HG02938 (cell line): ENCODE results near the gene LRRIQ3.
"Not testable (repeated sequence)": the region's sequence is repeated elsewhere in the genome, so short reads cannot be mapped to it uniquely, and the experiment has no call there.

Experiments used
- ATAC-seq: cut with Tn5 transposase; IDR thresholded peaks from one replicate; pipeline ENCODE4 v1.9.1; 2021; ENCODE audit warnings: mild to moderate bottlenecking, moderate library complexity; ENCODE audit not compliant: unreplicated experiment

The LRRIQ3 gene

DNA sequence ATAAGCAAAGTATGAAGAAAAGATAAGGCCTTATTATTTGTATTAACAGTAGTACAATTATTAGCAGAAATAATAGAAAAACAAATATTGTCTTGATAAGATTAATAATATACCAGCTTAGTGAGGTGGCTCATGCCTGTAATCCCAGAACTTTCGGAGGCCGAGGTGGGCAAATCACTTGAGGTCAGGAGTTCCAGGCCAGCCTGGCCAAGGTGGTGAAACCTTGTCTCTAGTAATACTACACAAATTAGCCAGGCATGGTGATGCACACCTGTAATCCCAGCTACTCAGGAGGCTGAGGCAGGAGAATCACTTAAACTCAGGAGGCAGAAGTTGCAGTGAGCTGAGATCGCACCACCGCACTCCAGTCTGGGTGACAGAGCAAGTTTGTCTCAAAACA is 80.6 kb downstream of the LRRIQ3 start:
- ATAC-seq = not testable (repeated sequence)

DNA sequence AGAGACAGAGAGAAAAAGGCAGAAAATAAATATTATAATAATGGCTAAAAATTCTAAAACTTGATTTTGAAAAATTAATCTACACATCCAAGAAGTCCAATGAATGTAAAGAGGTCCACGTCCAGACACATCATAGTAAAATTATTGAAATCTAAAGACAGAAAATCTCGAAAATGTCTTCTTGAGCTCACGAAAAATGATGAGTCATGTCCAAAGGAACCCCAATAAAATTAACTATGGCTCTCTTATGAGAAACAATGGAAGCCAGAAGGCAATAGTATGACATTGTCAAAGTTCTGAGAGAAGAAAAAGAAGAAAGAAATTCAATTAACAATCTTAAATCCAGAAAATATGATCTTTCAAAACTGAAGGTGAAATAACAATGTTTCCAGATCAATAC is 84.6 kb downstream of the LRRIQ3 start:
- no peak for ATAC-seq

DNA sequence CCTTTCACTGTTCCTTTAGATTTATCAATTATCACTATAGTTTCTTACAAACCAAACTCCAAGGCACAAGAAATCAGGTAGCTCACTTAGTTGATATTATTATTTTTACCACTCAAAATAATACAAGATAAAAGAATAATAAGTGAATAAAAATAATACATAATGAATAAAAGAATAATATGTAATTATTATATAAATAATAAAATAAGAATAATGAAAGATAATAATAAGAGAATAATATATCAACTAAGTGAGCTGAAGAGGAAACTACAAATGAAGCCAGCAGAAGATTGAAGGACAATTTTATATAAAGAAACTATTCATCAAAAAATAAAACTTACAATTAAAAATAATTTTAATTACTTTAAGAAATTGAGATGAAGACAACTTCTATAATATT is 90.6 kb downstream of the LRRIQ3 start:
- ATAC-seq = no peak

DNA sequence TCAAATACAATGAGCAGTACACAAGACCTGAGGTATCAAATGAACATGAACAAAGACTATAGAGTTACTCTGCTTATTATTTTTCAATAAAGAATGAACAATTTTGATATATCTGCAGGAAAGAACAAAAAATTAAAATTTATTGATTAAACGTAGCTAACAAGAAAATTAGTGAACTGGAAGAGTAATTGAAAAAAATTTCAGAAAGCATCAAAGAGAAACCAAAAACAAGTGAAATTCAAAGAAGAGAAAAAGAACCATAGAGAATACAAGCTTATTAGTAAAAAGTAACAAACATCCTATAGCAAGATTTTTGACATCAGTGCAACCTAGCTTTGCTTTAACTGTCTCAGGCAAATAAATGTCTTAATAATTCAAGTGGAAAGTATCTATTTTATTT is 106.6 kb downstream of the LRRIQ3 start:
- no peak for ATAC-seq

DNA sequence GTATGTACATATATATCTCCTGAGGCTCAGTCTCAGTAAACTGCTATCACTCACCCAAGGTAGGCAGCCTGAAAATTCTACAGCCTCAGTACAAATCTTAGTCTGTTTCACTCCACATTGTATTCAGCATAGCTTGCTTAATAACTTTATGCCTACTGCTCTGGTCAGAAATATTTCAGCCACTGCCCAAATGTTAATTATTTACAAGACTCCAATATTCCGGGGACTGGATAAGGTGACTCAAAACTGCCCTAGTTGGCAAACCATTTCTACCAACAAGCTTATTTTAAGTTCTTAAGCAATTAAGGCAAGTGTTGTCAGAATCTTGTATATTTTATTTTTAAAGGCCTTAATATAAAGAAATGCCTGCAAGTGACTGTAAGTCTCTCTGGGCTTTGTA is 114.8 kb downstream of the LRRIQ3 start:
- no peak for ATAC-seq

DNA sequence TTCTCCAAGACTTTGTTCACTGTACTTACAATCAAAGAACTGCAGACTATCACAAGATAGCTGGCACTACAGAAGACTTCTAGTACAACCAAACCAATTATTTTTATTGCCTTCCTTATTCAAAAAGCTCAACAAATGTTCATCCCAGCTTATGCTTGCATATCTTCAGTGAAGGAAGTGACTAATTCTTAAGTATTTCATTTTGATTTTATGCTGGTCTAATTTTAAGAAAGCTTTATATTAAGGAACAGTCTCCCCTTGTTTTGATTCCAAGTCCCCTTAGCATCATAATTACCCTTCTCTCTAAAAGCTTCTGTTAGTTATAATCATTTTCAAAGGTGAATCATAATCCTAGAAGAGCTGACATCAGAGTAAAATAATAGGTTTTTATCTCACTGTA is 132.9 kb downstream of the LRRIQ3 start:
- no peak for ATAC-seq

DNA sequence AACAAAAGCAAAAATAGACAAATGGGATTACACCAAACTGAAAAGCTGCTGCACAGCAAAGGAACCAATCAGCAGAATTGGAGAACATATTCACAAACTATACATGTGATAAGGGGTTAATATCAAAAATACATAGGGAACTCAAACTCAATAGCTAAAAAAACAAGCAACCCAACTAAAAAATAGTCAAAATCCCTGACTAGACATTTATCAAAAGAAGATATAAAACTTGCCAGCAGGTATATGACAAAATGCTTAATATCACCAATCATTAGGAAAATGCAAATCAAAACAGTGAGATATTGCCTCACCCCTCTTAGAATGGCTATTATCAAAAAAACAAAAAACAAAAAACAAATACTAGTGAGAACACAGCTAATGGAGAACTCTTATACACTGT is 140.3 kb downstream of the LRRIQ3 start:
- no peak for ATAC-seq

DNA sequence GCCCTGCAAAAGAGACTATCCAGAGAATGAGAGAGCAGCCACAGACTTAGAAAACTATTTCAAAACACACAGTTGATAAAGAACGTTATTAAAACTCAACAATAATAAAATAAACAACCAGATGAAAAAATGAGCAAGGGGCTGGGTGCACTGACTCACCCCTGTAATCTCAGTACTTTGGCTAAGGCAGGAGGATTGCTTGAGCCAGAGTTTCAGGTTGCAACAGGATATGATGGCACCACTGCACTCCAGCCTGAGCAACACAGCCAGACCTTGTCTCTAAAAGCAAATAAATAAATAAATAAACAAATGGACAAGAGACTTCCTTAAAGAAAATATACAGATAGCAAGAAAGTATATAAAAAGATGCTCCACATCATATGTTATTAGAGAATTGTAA is 144.6 kb downstream of the LRRIQ3 start:
- no peak for ATAC-seq

DNA sequence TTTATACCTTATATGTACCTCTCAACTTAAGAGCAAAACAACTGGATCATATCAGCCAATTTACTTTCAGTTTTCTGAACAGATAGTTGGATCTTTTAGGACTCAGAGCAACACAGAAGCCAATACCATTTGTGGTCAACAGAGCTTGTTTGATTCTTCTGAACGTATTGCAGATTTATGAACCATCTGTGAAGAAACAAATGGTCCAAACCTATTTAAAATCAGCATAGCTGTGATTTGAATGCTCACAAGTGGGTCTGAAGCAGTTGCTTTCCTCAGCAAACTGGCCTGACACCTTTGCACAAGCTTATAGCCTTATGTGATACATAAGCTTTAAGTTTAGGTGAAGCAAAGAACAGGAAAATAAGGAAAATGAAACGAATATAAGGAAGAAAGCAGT is 147.6 kb downstream of the LRRIQ3 start:
- ATAC-seq = no peak

DNA sequence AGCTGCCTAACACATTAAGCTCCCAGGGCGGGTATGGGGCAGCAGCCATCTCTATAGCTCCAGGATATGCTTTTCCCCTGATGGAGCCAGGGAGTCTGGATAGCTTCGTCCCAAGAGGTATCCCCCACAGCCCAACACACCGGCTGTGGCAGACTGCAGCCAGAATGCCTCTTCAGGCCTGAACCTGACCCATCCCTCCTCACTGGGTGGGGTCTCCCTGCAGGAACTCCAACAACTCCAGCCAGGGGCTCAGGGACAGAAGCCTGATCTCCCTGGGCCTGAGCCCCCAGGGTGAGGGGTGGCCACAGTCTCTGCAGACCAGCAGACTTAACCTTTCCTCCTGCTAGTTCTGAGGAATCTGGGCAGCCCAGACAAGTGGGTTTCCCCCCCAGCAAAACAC is 159.9 kb downstream of the LRRIQ3 start:
- ATAC-seq = no peak

DNA sequence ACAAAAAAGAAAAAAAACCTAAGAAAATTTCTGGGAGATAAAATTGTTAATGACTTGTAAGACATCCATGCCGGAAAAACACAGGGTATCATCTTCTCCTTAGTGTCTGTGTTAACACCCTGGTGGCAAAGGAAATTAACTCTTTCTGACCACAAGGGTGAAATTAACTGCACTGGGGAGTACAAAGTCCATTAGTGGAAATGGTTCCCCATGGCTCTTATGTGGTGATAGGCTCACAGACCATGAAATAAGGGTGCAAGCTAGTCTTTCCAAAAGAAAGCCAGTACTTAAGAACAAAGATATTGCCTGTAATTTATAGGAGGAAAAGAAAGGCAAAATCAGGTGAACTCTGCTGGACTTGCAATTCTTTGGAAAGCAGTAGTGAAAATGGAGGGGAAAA is 185.4 kb downstream of the LRRIQ3 start:
- ATAC-seq = no peak

DNA sequence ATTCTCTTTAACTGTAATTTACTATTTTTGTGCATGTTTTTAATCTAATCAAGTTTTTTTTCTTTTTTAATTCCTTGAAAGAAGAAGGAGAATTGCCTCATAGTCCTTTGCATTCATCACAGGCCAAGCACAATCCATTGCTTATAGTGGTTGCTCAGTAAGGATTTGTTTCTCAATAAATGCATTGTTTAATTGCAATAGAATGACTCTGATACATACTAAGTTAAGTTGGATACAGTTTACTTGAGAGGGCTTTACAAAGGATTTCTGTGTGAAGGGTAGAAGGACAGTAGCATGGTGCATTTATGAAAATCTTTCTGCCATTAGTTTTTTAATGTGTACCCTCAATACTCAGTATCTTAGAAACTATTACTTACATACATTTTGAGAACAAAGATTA is 186.2 kb downstream of the LRRIQ3 start:
- no peak for ATAC-seq

DNA sequence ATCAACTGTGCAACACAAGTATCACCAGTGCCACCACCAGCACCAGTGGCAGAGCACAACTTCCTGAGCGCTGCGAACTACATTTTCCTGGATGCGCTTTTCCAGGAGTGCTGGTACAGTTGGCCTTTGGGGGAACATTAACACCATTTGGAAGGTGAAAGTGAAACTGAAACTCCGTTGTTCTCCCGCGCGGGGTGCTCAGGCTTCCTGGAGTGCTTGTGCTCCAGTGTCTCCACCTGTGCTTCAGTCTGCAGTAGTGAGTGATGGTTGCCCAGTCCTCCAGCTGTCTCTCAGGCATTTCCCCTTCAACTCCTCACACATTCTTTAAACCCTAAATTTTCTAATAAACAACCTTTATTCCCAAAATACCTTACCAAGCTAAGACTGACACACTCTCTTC is 187.8 kb downstream of the LRRIQ3 start:
- ATAC-seq = no peak

DNA sequence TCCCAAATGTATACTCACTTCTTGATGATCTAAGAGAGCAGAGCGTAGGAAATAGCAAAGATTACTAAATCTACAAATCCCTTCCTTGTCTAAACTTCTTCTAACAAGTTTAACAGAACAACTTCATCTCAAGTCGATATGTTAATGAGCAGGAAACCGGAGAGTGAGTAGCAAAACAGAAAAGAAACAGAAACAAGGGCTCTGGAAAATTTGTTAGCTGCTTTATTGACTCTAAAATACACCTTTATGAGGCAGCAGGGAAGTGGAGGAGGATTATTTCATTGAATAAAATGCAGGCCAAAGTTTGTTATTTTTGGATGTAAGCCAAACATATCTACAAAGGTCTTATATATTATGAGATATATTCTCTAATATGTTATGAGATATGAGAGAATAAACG is 192.4 kb downstream of the LRRIQ3 start:
- no peak for ATAC-seq

DNA sequence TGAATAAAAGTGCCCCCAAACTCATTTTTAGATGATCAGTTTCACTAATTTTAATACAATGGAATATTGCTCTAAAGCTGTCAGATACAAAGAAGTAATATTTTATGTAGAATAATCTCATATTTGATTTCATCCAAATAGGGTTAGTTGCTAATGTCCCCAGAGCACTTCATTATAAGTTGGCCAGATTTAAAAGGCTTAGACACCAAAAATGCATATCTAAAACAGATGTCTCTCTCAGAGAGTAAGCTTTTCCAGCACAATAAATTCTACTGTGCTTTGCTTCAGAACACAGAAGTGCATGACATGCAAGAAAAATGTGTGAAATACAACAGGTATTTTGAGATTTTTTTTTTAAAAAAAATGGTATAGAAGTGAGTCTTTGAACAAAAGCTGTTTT is 194.2 kb downstream of the LRRIQ3 start:
- no peak for ATAC-seq

DNA sequence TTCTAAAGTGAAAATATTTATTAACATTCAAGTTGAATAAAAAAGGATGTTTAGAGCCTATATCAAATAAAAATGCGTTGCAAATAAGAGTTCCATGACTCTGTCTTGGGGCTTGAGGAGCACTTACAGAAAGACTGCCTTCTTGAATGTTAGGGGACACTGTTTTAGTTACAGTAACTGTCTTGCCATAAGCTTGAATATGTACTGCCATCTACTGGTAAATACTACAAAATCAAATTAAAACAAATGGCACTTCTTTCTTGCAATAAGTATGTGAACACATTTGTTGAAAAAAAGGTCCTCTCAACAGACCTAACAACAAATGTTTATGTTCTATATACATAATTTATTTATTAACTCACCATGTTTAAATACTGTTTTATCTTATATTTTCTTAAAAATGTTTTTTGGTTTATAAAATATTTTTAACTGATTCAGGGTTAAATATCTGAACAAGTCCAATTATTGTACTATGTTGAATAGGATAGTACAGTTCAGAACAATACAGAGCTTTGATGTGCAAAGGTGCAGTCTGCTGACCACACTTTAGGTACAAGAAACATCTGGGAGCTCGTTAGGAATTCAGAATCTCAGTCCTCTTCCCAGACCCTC is 199.5 kb downstream of the LRRIQ3 start:
- ATAC-seq = peak; percentile 78

DNA sequence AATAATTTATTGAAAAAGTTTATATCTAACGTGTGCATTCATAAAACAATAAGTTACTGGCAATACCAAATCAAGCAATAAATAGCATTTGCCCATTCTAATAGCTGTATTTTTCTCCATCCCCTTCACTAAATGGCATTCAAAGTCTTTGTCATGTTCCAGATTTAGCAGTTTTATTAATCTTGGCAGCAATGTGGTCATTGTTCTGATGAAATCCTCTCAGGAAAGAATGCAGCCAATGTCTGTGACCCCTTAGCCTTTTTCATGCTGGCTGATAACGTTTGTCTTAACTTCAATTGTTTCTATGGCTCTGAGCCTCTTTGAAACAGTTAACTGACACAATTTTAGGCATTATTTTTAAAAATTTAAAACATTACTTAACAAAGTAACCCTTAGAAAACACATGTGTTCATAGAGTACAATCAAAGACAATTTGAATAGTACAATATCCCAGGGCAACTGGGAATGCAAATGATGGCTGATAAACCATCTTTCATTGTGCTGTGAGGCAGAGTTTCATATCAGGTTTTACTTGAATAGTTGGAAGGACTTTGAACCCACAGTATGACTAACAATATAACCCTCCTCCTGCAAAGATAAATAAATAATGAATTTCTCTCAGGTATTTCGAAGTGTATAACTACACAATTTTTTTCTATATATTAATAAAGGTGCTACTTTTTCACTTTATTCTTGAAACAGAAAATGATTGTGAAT is 217.5 kb downstream of the LRRIQ3 start:
- ATAC-seq = no peak

DNA sequence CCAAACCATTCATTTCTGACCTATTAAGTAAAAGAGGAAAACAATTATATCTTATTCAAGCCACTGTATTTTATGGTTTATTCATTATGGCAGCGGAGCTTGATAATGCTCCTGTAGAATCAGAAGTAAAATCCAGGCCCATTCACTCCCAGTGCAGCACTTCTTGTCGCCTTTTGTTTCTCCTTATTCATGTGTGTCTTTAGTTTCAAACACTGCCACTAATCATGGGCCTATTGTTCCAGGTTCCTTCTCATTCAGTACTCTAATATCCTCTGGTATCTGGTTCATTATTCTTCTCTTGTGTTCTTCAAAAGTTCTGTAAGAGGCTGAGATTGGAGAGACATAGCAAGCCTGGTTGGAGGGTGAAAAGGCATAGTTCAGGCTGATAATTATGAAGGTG is 218.3 kb downstream of the LRRIQ3 start:
- ATAC-seq = no peak

DNA sequence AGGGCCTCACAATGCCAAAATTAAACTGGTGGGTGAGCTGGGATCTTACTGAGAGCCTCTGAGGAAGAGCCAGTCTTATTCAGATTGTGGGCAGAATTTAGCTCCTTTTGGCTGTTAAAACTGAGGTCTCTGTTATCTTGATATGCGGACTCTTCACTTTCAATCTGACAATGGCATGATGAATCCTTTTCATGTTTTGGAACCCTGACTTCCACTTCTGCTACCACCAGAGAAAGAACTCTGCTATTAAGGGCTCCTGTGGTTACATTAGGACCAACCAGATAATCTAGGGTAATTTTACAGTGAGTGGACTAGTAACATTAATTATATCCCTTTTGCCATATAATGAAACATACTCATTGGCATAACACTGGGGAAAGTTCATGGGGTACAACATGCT is 219.0 kb downstream of the LRRIQ3 start:
- no peak for ATAC-seq
